Activated CD8-positive, alpha-beta T cell treated with anti-CD3 and anti-CD28 coated beads for 36 hours (primary cell): ENCODE measurements around the gene CPD. TPM values are rescaled to one million over a fixed set of nuclear protein-coding genes. Genes with fewer than 3 reads are reported as not detected.

Experiments used
- ATAC-seq: fragments of 200-7000 bp; cut with Tn5 transposase; one replicate; pipeline ENCODE4 v1.10.0; 2021; ENCODE audit warnings: mild to moderate bottlenecking, moderate library complexity
- CTCF ChIA-PET: fragments of 350-600 bp; sonication (Branson Sonifier 250); formaldehyde crosslinking; loops from one replicate; lab custom pipeline; 2021; ENCODE audit warnings: antibody characterized with exemption; lab: Charles Lee
- POLR2A ChIA-PET: fragments of 350-600 bp; sonication (Branson Sonifier 250); formaldehyde crosslinking; loops from one replicate; lab custom pipeline; 2021; ENCODE audit warnings: antibody characterized with exemption; lab: Charles Lee
- DNase-seq: peaks from one replicate; pipeline ENCODE4 v3.0.0-alpha.2; 2020
- H3K27ac Mint-ChIP-seq: one replicate; pipeline ENCODE4 v1.8.0; 2021; ENCODE audit warnings: mild to moderate bottlenecking, mixed read lengths
- H3K27me3 Mint-ChIP-seq: one replicate; pipeline ENCODE4 v1.8.0; 2021; ENCODE audit warnings: mixed read lengths
- H3K36me3 Mint-ChIP-seq: one replicate; pipeline ENCODE4 v1.8.0; 2021; ENCODE audit warnings: low read depth, mixed read lengths
- H3K4me1 Mint-ChIP-seq: one replicate; pipeline ENCODE4 v1.8.0; 2021; ENCODE audit warnings: low read depth, mixed read lengths
- H3K4me3 Mint-ChIP-seq: one replicate; pipeline ENCODE4 v1.8.0; 2021; ENCODE audit warnings: mild to moderate bottlenecking, moderate library complexity, mixed read lengths
- H3K9me3 Mint-ChIP-seq: one replicate; pipeline ENCODE4 v1.8.0; 2021; ENCODE audit warnings: mixed read lengths
- CTCF ChIP-seq: fragments of 200-600 bp; IDR thresholded peaks from one replicate; pipeline ENCODE4 v1.8.0; 2022; ENCODE audit warnings: antibody characterized with exemption, mild to moderate bottlenecking
- intact Hi-C: fragments of 100-400 bp; cut with micrococcal nuclease; formaldehyde crosslinking; loops from one replicate; pipeline ENCODE4 v1.10.0; 2022
- total RNA-seq, 2 experiments: library from RNA; stranded (reverse); gene quantifications; one replicate each; pipeline ENCODE4 v1.2.3, GENCODE V29; 2021

CPD gene
- total RNA-seq, 2 experiments from 2014 or later, result 25.9 to 26.8 TPM

- Mint-ChIP-seq H3K4me1 (no peaks in the 10 kb centered on the region), H3K27ac (no peak overlapping the region), H3K27me3 (no peaks in the 10 kb centered on the region), H3K36me3 (peaks cover 10% of the 10 kb centered on the region), H3K9me3 (no peaks in the 10 kb centered on the region), H3K4me3 (no peak overlapping the region)
- POLR2A ChIA-PET, result no interaction called here
- DNase-seq, result no peak
- CTCF ChIA-PET, result interaction anchor here (1.2 kb wide), 1 partner anchor 86 kb away, joined by 3 read pairs; no protein-coding TSS in a partner anchor
- no peak for ATAC-seq
- no peak for TF ChIP-seq CTCF
- intact Hi-C loops, result no loop called here
Measured at GRCh38 chr17:30422171-30422570, 43.4 kb downstream of the CPD start.

- intact Hi-C loops, result no loop called here
Measured at GRCh38 chr17:30424471-30424870, 45.7 kb downstream of the CPD start.

GRCh38 chr17:30426292-30426691 lies 47.6 kb downstream of the CPD start:
- POLR2A ChIA-PET, result no interaction called here
- Mint-ChIP-seq H3K36me3 (peaks cover 10% of the 10 kb centered on the region), H3K9me3 (no peaks in the 10 kb centered on the region), H3K27me3 (no peaks in the 10 kb centered on the region), H3K27ac (no peak overlapping the region), H3K4me1 (no peaks in the 10 kb centered on the region), H3K4me3 (no peak overlapping the region)
- DNase-seq (no peak), ATAC-seq (no peak)
- CTCF ChIA-PET, result no interaction called here
- TF ChIP-seq CTCF, result no peak
- intact Hi-C loops, result no loop called here

More at GRCh38 chr17:30424471-30424870, 45.7 kb downstream of the CPD start:
- H3K4me3 Mint-ChIP-seq, result no peak overlapping the region
- CTCF ChIA-PET, result no interaction called here
- peaks cover 10% of the 10 kb centered on the region for H3K36me3 Mint-ChIP-seq
- no peaks in the 10 kb centered on the region for H3K27me3 Mint-ChIP-seq
- H3K9me3 Mint-ChIP-seq, result no peaks in the 10 kb centered on the region
- H3K4me1 Mint-ChIP-seq, result no peaks in the 10 kb centered on the region
- no peak for TF ChIP-seq CTCF
- ATAC-seq (no peak), DNase-seq (no peak)
- H3K27ac Mint-ChIP-seq, result no peak overlapping the region
- POLR2A ChIA-PET, result no interaction called here

GRCh38 chr17:30427611-30428010 lies 48.9 kb downstream of the CPD start:
- Mint-ChIP-seq H3K4me1 (no peaks in the 10 kb centered on the region), H3K36me3 (peaks cover 10% of the 10 kb centered on the region), H3K27ac (no peak overlapping the region), H3K27me3 (no peaks in the 10 kb centered on the region), H3K4me3 (no peak overlapping the region), H3K9me3 (no peaks in the 10 kb centered on the region)
- TF ChIP-seq CTCF, result no peak
- ChIA-PET CTCF (no interaction called here), POLR2A (no interaction called here)
- no peak for ATAC-seq
- no peak for DNase-seq
- intact Hi-C loops, result no loop called here

- DNase-seq (no peak), ATAC-seq (no peak)
- H3K27me3 Mint-ChIP-seq, result no peaks in the 10 kb centered on the region
- H3K4me1 Mint-ChIP-seq, result no peaks in the 10 kb centered on the region
- ChIA-PET POLR2A (no interaction called here), CTCF (no interaction called here)
- H3K27ac Mint-ChIP-seq, result no peak overlapping the region
- intact Hi-C loops, result no loop called here
- peaks cover 18% of the 10 kb centered on the region for H3K36me3 Mint-ChIP-seq
- H3K9me3 Mint-ChIP-seq, result no peaks in the 10 kb centered on the region
- TF ChIP-seq CTCF, result no peak
- no peak overlapping the region for H3K4me3 Mint-ChIP-seq
Measured at GRCh38 chr17:30429155-30429554, 50.4 kb downstream of the CPD start.
